Choroid plexus epithelial cell (primary cell): ENCODE data around the gene SEC14L5.
"Not testable (repeated sequence)": the region's sequence is repeated elsewhere in the genome, so short reads cannot be mapped to it uniquely, and the experiment has no call there.

Experiments
- DNase-seq: peaks from one replicate; pipeline ENCODE4 v3.0.0-alpha.2; 2010; ENCODE audit warnings: low read depth
- H3K4me3 ChIP-seq: 2 replicates; pipeline ENCODE4 v1.5.1; 2011; ENCODE audit warnings: low read depth, mild to moderate bottlenecking, control low read depth, low read length, moderate library complexity
- CTCF ChIP-seq: conservative IDR thresholded peaks from 2 replicates; pipeline ENCODE4 v1.5.1; 2011; ENCODE audit warnings: low read depth, mild to moderate bottlenecking, control low read depth, inconsistent platforms, low read length, moderate library complexity

Gene SEC14L5

GRCh38 chr16:5035909-5036227 lies 77.7 kb downstream of the SEC14L5 start:
- no peak for TF ChIP-seq CTCF
- H3K4me3 ChIP-seq, result no peak overlapping the region
- DNase-seq, result no peak

GRCh38 chr16:5036228-5037156 lies 78.4 kb downstream of the SEC14L5 start:
- DNase-seq, result peak; percentile 59
- no peak for TF ChIP-seq CTCF

GRCh38 chr16:5040451-5040850 lies 82.3 kb downstream of the SEC14L5 start:
- H3K4me3 ChIP-seq, result no peak overlapping the region
- no peak for DNase-seq
- no peak for TF ChIP-seq CTCF

More at GRCh38 chr16:5036228-5037156, 78.4 kb downstream of the SEC14L5 start:
- H3K4me3 ChIP-seq, result no peak overlapping the region

- TF ChIP-seq CTCF, result no peak
- peak; percentile 43 for DNase-seq
- H3K4me3 ChIP-seq, result no peak overlapping the region
These were observed 83.5 kb downstream of the SEC14L5 start for GRCh38 chr16:5041600-5042133.

GRCh38 chr16:5042574-5043171 lies 84.5 kb downstream of the SEC14L5 start:
- no peak overlapping the region for H3K4me3 ChIP-seq
- peak; percentile 21 for DNase-seq
- peak; percentile 12 for TF ChIP-seq CTCF

- H3K4me3 ChIP-seq, result no peak overlapping the region
- TF ChIP-seq CTCF, result no peak
- DNase-seq, result no peak
These were observed 85.9 kb downstream of the SEC14L5 start for GRCh38 chr16:5044011-5044540.

GRCh38 chr16:5044581-5044980 lies 86.5 kb downstream of the SEC14L5 start:
- DNase-seq, H3K4me3 ChIP-seq: not testable (repeated sequence)
